ENCODE data around the gene RNLS. TPM values are rescaled to one million over a fixed set of nuclear protein-coding genes. Genes with fewer than 3 reads are reported as not detected.

The RNLS gene
- total and polyA plus RNA-seq, 7 donors: 3.9 to 19.2 (median 8.8) TPM

DNA sequence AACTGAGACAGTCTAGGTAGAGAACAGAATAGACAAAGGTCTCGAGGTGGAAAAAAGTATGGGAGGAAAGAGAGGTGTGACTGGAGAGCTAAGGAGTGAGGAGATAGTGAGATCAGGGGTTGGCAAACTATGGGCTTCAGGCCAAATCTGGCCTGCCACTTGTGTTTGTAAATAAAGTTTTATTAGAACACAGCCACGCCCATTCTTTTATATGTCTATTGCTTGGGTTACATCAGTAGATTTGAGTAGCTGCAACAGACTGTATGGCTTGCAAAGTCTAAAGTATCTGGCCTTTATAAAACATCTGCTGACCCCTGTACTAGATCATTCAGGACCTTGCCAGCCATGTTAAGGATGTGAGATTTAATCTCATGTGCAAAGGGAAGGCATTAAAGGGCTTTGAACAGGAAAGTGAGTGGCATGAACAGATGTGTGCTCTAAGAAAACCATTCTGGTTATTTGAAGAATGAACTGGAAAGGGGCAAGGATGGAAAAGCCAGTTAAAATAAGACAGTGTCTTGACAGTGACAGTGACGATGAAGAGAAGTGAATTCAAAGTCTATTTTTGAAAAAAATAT, 240.3 kb downstream of the RNLS start:
- Histone ChIP-seq H3K9me3 (no peaks in the 10 kb centered on the region), H3K27me3 (no peaks in the 10 kb centered on the region), H3K27ac (peak overlapping the region in 1 of 4 donors; percentile 18), H3K4me3 (no peak overlapping the region), H3K4me1 (peaks cover 0 to 13% (median 8%) of the 10 kb centered on the region in 4 donors), H3K36me3 (no peaks in the 10 kb centered on the region)
- TF ChIP-seq POLR2A (IDR thresholded peaks at IDR 0.05) (no peak), EP300 (IDR thresholded peaks at IDR 0.05) (no peak), POLR2AphosphoS5 (IDR thresholded peaks at IDR 0.05) (no peak)
- TF ChIP-seq, protein P1, sequence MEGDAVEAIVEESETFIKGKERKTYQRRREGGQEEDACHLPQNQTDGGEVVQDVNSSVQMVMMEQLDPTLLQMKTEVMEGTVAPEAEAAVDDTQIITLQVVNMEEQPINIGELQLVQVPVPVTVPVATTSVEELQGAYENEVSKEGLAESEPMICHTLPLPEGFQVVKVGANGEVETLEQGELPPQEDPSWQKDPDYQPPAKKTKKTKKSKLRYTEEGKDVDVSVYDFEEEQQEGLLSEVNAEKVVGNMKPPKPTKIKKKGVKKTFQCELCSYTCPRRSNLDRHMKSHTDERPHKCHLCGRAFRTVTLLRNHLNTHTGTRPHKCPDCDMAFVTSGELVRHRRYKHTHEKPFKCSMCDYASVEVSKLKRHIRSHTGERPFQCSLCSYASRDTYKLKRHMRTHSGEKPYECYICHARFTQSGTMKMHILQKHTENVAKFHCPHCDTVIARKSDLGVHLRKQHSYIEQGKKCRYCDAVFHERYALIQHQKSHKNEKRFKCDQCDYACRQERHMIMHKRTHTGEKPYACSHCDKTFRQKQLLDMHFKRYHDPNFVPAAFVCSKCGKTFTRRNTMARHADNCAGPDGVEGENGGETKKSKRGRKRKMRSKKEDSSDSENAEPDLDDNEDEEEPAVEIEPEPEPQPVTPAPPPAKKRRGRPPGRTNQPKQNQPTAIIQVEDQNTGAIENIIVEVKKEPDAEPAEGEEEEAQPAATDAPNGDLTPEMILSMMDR (IDR thresholded peaks at IDR 0.05): no peak
- DNase-seq: no peak
- intact Hi-C loops (cut with DNase I): loop anchor here (10.0 kb wide), 1 partner anchor 88 kb away; no protein-coding TSS in a partner anchor
- 89 to 94% methylated on average over 3 of the region's 3 CpGs for WGBS, 2 donors

DNA sequence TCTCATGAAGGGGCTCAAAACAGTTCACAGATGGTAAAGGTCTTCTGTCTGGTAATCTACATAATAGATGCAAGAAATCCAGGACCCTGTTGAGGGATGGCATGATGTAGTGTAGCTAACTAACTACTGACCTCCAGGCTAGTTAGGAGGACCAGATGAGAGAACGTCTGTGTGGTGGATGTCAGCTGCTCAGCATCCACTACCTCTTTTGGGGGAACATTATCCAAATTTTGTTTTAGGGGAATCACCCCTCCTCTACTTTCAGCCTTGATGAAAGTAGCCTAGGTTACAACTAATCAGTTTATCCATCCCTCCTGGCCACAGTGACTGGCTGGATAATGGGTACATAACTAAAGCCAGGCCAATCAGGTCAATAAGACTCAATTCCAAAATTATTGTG, 246.0 kb downstream of the RNLS start:
- Histone ChIP-seq H3K4me3 (no peak overlapping the region), H3K36me3 (no peaks in the 10 kb centered on the region), H3K9me3 (no peaks in the 10 kb centered on the region), H3K4me1 (no peaks in the 10 kb centered on the region), H3K27ac (no peak overlapping the region), H3K27me3 (no peaks in the 10 kb centered on the region)
- intact Hi-C loops (cut with DNase I): no loop called here
- WGBS, 2 donors: 86 to 92% methylated on average over 1 of the region's 1 CpG
- DNase-seq: no peak
- TF ChIP-seq POLR2AphosphoS5 (IDR thresholded peaks at IDR 0.05) (no peak), EP300 (IDR thresholded peaks at IDR 0.05) (no peak), POLR2A (IDR thresholded peaks at IDR 0.05) (no peak)
- TF ChIP-seq, protein P1 (IDR thresholded peaks at IDR 0.05): no peak

DNA sequence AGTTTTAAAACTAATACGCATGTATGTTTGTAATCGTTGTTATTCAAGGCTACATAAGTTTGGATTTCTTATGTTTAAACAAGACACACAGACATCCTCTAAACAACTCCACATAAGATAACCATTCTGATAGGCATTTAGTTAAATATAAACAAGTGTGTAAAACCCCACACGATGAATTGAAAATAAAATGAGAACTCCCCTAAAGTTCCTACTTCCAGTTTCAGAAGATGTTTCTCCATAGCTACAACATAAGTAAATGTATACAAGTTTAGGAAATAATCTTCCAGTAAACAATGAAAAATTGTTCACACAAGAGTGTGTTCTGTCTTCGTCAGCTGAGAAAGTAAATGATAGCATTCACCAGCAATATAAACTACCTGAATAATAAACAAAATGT, 246.8 kb downstream of the RNLS start:
- WGBS, 2 donors: 60 to 67% methylated on average over 4 of the region's 4 CpGs
- no peak overlapping the region for H3K4me3 ChIP-seq
- no peak for DNase-seq
- intact Hi-C loops (cut with DNase I): no loop called here
- no peaks in the 10 kb centered on the region for H3K36me3 ChIP-seq
- H3K27ac ChIP-seq: no peak overlapping the region
- H3K9me3 ChIP-seq: no peaks in the 10 kb centered on the region
- TF ChIP-seq POLR2AphosphoS5 (IDR thresholded peaks at IDR 0.05): no peak
- TF ChIP-seq, protein P1 (IDR thresholded peaks at IDR 0.05): no peak
- no peak for TF ChIP-seq POLR2A (IDR thresholded peaks at IDR 0.05)
- TF ChIP-seq EP300 (IDR thresholded peaks at IDR 0.05): no peak
- no peaks in the 10 kb centered on the region for H3K27me3 ChIP-seq
- H3K4me1 ChIP-seq: no peaks in the 10 kb centered on the region

DNA sequence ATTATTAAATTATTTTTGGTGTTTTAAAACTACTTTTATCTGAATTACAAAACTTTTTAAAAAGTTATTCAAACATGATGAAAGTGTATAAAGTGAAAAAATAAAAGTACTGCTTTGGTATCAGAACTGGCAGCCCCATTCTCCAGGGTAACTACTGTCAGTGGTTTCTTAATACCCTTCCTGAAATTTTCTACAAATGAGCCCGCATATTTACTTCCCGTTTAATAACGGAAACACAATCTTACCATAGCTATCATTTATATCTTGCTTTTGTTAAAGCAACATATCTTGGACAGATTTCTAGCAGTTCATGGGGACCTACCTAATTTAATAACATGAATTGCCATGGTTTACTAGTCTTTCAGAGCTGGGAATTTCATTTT, 249.9 kb downstream of the RNLS start:
- no peaks in the 10 kb centered on the region for H3K27me3 ChIP-seq
- no peak for DNase-seq
- H3K36me3 ChIP-seq: no peaks in the 10 kb centered on the region
- intact Hi-C loops (cut with DNase I): no loop called here
- H3K4me3 ChIP-seq: no peak overlapping the region
- no peak for TF ChIP-seq POLR2A (IDR thresholded peaks at IDR 0.05)
- no peak for TF ChIP-seq EP300 (IDR thresholded peaks at IDR 0.05)
- TF ChIP-seq, protein P1 (IDR thresholded peaks at IDR 0.05): no peak
- TF ChIP-seq POLR2AphosphoS5 (IDR thresholded peaks at IDR 0.05): no peak
- 65 to 94% methylated on average over 3 of the region's 3 CpGs for WGBS, 2 donors
- no peaks in the 10 kb centered on the region for H3K9me3 ChIP-seq
- H3K4me1 ChIP-seq: no peaks in the 10 kb centered on the region
- H3K27ac ChIP-seq: no peak overlapping the region

Measured in sigmoid colon (tissue), 7 donors.